ENCODE measurements around the gene LRRC10B.

The LRRC10B gene

DNA sequence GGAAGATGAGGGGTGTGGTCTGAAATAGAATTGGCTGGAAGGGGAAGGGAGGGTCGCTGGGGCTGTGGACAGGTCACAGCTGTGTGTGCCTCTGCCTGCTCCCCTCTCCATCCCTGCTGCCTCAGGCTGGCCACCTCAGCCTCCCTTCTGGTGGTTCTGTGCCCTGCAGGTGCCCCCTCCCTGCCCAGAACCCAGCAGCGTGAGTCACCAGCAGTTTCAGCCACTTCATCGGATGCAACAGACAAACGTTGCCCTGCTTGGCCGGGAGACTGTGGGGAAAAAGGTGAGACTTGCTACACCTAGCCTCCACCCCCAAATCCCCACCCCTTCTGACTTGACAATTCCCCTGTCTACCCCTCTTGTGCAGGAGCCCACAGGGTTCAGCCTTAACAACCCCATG is 21.8 kb upstream of the LRRC10B start:
- DNase-seq (ENCODE audit: low spot score) = no peak

DNA sequence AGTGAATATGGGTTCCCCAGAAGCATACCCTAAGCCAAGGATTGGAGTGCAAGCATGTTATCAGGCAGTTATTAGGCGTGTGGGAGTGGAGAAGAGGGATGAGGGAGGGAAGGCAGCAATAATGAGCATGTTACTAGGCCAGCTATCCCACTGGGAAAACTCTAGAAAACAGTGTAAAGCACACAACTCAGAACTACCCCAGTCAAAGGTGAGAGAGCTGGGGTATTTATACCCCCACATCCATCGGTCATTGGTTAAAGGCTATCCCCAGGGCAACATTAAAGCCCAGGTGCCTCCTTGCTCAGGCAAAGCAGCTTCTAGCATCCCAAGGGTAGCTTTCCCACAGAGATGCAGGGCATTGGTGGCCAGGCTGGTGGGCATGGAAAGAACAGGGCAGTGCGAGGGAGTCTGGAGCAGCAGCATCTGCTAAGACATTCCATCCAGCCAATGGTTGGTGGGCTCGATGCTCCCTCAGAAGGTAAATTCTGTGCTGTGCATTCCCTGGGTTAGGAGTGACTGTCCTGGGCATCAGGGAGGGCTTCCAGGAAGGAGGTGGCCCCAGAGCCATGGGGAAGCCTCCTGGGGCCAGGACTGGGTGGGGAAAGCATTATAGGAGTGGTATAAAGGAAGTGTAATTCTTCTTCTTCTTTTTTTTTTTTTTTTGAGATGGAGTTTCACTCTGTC is 21.1 kb upstream of the LRRC10B start:
- no peak for DNase-seq (ENCODE audit: low spot score)

DNA sequence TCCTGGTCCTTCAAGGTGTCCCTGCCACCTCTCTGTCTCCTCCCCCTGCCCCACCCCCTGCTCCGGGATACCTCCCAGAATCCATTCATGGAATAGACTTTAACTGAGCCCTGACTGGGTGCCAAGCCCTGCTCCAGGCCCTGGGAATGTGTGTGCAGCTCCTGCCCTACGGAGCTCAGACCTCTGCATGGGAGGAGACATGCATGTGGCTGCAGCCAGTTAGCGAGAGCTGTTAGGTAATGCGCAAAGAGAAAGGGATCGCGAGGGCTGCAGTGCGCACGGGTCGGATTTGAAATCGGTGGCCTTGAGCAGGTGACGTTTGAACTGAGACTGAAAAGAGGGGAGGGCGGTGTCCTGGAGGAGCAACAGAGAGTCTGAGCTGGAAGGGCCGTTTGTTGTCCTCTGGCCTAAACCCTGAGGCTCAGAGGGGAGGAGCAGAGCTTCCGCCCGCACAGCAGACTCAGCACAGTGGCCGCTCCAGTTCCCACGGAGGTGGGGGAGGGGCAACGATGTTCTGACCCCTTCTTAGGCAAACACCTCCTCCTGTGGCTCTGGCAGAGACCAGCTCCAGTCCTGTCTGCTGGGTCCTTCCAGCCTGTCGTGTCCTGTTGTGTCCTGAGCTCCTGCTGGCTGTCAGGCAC is 19.8 kb upstream of the LRRC10B start:
- peak; percentile 24 for DNase-seq (ENCODE audit: low spot score)

DNA sequence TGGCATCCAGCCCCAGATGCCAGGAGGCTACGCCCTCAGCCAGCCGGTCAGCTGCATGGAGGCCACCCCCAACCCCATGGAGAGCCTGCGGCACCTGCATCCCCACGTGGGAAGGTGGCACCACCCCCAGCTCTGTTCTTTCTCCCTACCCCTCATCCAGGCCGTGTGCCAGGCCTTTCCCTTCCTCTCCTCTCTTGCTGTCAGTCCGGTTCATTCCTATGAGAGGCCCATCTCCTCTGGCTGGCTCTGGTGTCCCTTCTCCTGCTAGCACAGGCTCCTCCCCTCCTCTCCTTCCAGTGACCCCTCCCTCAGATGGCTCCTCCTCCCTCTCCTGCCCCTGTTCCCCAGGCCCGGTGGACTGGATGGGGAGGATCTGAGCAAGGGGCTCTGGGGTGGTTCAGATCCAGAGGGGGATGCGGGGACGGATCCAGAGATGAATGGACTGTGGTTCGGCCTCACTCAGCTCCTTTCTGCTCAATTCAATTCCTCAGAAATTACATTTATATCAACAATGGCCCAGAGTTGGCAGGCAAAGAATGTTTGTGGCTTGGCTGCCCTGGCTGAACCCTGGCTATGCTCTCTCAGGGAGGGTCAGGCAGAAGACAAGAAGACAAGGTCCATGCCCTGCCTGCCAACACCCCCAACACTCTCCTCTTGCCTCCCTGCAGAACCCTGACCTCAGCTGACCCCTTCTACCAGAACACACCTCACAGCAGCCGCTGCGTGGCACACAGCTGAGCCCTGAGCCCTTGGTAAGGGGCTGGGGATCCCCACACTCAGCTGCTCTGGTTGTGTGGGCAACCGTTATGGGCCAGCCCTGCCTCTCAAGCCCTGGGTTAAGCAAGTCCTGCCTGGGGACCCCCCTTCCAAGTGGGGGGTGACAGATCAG is 18.5 kb upstream of the LRRC10B start:
- DNase-seq (ENCODE audit: low spot score) = no peak

DNA sequence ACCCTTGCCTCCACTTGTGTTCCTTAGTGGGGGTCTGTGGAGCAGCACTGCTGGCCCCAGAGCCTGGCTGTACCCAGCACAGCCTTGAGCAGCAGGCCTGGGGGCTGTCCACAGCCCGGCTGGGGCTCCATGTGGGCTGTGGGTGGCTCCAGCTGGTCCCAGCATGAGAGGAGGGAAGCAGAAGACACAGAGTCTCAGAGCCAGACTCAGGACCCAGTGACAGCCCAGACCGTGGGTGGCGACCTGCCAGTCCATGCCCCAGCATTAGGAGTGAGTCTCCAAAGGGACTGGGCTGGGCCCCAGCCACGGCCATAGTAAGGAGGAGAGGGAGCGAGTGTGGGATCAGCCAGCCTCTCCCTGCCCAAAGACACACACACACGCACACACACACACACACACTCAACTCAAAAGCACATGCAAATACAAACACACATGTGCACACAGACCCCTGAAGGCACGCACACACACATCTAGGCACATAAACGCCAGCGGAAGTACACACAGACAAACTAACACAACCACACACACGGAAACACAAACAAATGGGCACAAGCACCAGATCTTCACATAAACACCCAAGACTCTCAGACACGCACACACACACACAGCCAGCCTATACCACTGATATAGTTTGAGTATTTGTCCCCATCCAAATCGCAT is 16.7 kb upstream of the LRRC10B start:
- no peak for DNase-seq (ENCODE audit: low spot score)

DNA sequence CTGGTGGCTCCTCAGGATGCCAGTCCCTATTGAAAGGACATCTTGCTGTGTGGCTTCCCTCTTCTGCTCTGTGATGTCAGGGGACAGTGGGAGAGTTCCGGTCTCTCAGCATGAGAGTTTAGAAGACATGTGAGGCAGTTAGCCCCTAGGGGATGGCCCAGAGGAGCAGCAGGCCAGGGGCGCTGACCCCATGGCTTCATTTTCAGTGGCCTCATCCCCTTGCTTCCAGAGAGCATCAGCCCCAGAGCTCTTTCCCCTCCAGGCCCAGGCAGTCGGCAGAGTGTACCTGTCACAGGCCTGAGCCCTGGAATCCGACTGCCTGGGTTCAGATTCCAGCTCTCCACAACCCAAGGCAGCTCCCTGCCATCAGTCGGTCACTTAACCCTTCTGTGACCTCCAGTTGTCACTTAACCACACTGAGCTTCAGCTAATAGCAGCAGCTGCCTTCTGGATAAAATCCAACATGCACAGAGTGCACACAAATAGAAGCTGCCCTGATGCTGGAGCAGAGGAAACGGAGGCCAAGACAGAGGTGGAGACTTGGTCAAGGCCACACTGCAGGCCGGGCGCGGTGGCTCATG is 14.1 kb upstream of the LRRC10B start:
- no peak for DNase-seq (ENCODE audit: low spot score)

DNA sequence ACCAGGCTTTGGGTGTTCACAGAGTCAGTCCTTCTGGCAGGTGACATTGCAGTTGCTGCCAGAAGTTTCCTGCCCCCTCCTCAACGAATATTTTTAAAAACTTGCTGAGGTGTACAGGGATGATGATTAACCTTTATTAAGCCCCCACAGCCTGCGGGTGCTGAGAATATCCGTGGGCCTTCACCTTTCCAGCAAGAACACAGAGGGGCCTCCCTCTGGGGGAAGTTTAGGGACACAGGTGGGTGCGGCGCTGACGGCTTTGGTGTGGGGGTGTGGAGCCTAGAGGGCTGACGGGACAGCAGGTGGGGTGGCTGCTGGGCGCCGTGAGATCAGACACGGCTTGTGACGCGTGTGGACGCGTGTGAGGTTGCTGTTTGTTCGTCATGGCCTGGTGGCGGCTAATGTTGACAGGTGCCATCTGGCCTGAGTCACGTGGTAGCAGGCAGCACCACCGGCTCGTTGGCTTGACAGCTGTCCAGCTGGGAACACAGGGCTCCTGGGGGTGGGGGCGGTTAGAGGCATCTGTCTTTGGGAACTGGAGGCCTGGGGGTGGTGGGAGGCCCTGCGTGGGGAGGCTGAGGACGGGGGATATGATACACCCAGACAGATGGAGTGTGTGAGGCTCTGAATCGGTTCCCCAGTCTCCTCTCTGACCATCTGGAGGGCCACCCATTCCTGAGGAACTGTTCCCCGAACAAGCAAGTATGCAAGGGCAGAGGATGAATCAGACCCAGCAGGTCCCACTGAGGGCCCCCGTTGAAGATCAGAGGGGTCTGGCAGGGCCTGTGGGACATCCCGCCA is 12.5 kb upstream of the LRRC10B start:
- DNase-seq (ENCODE audit: low spot score) = no peak

DNA sequence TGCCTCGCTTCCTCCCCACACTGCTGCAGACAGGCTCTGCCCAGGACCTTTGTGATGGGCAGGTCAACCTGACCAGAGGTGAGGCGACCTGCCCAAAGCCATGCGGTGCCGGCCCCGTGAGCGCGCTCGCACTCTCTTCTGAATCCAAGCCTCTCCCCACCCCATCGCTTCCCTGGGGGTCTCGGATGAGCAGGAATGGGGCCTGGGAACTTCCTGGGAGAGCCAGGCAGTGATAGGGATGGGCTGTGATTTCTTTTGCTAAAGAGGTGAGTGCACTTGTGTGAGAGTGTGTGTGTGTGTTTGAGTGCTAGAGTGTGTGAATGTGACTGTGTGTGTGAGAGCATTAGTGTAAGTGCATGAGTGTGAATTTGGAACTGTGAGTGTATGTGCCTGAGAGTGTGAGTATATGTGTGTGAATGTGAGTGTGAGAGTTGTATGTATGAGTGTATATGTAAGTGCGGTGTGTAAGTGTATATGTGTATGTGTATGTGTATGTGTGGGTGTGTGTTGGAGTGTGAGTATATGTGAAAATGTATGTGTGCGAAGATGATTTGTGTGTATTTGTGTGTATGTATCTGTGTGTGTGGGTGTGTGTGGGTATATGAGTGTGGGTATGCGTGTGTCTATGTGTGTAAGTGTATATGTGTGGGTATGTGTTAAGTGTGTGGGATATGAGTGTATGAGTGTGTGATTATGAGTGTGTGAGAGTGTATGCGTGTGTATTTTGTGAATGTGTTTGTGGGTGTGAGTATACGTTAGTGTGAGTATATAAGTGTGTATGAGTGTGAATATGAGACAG is 11.7 kb upstream of the LRRC10B start:
- DNase-seq (ENCODE audit: low spot score) = no peak

DNA sequence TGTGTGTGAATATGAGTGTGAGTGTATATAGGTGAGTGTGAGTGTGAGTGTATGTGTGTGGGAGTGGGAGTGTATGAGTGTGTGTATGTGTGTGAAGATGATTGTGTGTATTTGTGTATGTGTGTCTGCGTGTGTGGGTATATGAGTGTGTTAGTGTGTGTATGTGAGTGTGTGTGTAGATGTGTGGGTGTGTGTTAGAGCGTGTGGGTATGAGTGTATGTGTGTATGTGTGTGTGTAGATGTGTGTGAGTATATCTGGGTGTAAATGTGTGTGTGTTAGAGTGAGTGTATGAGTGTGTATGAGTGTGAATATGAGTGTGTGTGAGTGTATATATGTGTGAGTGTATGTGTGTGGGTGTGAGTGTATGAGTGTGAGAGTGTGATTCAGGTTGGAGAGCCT is 11.1 kb upstream of the LRRC10B start:
- DNase-seq (ENCODE audit: low spot score) = no peak

DNA sequence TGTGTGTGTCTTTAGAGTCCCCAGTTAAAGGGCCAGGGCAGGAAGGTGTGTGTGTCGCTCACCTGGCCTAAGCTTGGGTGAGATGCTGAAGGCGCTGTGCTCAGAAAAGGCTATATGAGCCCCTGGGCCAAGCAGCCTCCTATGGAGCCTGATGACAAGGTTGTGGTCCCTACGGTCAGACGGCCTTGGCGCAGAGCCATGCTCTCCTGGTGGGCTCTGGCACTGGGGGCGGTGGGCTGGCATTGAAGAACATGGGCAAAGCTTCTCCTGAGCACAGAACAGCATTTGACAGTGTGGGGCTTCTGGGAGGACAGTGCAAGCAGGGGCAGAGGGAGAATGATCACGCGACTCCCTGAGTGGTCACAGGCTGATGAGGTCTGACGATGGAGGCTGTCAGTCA is 10.7 kb upstream of the LRRC10B start:
- DNase-seq (ENCODE audit: low spot score) = no peak

DNA sequence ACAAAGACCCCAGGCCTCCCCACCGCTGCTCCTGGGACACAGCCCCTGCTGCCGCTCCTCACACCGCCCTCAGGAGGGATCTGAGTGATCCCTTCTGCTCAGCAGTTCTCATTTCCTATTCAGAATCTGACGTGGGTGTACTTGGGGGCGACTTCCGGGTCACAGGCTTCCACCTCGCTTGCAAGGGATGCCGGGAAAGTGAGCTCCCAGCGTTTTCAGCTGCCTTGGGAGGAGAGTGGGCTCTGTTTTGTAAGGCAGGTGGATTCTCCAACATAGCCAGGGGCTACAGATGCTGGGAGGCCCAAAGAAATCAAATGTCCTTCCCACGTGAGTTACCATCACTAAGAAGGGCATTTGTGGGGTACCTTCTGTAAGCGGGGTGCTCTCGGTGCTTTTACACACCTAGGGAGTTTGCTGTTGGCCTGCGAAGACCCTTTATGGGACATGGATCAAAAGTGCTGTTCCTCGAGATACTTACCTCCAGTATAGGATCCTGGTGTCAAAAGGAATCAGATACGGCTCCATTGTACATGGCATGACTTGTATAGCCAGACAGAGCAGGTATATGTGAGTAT is 9.7 kb upstream of the LRRC10B start:
- no peak for DNase-seq (ENCODE audit: low spot score)

DNA sequence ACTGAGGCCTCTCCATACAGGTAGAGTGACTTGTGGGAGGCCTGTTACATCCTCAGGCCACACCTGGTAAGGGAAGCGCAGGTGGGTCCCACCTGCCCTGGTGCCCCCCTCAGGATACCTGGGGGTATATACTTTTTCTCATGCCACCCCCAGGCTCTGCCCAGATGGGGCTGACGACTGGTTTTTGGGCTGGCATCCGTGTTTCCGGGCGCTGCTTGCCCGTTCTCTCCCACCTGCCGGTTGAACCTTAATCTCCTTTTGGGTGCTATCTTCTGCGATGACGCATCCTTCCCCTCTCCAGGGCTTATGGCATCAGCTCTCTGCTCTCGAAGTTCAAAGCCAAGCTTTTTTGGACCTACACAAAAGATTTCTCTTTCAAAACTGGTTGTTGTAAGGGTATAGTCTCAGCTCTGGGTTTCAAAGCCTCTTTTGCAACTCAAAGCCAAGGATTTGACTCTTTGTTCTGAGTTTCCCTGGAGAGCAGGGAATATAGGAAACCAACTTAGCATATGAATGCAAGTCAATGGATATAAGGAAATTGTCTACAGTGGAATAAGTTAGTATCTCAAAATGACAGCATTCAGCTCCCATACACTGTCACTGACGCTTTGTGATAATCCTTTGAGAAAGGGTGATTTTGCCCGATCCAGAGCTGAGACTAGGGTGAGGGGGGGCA is 8.6 kb upstream of the LRRC10B start:
- DNase-seq (ENCODE audit: low spot score) = no peak

DNA sequence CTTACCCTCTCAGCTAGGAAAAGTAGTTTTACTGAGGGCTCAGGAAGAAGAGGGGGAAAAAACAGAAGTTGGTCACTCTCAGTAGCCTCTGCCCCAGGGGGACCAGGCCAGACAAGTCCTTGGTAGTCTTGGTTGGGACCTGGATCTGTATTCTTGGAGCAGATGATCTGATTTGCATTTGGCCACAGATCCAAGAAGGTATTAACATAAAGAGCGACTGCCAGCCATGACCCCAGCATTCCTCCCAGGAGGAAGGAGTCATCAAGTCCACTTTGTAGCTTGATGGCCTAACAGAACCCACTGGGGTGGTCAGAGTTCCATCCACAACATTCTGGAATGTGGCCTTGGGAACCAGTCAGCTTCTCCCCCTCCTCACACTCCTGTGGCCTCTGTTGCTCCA is 6.0 kb upstream of the LRRC10B start:
- DNase-seq (ENCODE audit: low spot score) = no peak

DNA sequence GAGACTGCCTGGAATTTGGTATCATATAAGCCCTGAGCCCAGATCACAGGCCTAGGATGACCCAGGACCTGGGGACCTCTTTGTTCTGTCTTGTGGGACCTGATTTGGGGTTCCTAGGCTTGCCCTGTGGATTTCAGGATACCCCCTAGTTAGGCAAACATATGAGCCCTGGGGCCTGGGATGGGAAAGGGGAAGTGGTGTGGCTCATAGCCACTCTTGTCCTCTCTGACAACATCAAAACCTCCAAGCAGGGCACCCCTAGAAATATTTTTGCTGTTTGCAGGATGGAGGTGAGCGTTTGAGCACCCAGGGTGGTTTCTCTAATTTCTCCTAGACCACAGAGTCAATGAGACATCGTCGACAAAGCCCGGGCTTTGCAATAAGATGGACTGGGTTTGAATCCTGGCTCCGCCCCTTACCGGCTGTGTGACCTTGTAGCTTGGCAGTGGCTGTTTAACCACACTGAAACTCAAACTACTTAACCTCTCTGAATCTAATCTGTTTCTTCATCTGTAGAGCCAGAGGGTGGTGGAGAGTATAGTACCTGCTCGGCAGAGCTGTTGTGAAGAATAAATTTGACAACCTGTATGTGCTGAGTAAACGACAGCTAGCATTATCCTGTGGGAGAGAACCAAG is 5.3 kb upstream of the LRRC10B start:
- DNase-seq (ENCODE audit: low spot score) = no peak

DNA sequence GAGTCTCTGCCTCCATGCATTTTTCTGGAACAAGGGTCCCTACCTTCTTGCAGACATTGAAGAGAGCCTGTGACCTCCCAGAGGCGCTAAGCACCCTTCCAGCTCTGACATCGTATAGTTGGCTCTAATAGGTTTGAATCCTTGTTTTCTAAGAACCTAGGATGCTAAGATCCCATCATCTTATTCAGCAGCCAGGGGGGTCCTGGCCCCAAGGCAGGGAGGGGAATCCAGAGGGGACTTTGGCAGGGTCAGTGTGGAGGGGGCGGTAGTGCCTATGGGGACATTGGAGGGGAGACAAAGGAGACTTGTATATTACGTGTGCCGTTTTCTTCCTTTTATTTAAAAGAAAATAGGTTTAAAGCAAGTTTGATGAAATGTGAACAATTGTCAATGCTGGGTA is 3.4 kb upstream of the LRRC10B start:
- no peak for DNase-seq (ENCODE audit: low spot score)

DNA sequence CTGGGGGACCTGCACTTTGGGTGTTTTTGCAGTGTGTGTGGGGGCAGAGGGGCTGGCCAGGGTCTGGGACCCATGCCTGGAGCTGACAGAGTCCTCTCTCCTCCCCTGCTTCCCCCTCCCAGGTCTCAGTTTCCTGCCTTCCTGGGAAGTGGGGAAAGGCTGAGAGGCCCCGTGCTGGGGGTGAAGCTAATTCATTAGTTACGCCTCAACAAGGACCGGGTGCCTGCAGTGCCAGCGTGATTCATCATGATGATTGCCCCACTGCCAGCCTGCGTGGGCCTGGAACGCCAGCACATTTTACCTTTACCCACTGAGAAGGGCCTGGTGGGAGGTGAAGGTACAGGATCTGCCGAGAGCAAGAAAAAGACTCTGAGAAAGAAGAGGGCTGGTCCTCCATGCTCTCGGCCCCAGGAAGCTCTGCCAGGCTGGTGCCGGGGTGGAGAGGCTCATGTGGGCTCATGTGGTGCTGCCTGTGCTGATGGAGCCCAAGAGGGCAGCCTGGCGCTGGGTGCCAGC is 2.9 kb upstream of the LRRC10B start:
- DNase-seq (ENCODE audit: low spot score) = peak; percentile 49

DNA sequence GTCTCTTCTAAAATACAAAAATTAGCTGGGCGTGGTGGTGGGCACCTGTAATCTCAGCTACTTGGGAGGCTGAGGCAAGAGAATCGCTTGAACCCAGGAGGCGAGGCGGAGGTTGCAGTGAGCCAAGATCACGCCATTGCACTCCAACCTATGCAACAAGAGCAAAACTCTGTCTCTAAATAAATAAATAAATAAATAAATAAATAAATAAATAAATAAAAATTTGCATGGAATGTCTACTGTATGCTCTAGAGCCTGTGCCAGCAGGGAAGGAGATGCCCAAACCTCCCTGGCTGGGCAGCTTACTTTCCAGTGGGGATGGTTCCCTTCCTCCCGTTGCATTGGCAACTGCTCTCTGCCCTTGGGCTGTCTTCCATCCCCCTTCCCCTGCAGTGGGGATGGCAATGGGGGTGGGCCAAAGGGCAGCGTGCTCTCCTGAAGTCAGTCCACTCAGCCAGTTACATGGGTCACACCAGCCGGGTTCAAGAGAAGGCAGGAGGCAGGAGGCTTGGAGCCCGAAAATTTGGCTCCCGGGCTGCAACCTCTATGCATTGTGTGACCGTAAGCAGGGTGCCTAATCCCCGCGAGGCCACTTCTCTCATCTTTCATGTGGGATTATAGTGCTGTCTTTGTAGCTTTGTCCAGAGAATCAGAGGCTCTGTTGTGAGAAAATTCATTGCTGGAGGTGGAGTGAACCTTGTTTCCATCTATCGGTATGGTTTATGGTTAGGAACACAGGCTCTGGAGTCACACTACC is 1.4 kb upstream of the LRRC10B start:
- DNase-seq (ENCODE audit: low spot score) = peak; percentile 55
